HEK293 (cell line): ENCODE results near the gene TGM5.

Experiments
- CTCF ChIA-PET: fragments of 350-600 bp; formaldehyde crosslinking; extraction: SDS; loops from one replicate; lab custom pipeline; 2021; ENCODE audit warnings: antibody characterized with exemption; lab: Yijun Ruan, JAX
- POLR2A ChIA-PET: fragments of 300-600 bp; formaldehyde crosslinking; extraction: SDS; loops from one replicate; lab custom pipeline; 2020; ENCODE audit warnings: antibody characterized with exemption, inconsistent platforms; lab: Yijun Ruan, JAX
- H3K27ac ChIP-seq: fragments of 200-500 bp; sonication (Bioruptor generic); 2 replicates; pipeline ENCODE4 v1.5.1; 2014; ENCODE audit warnings: low read depth, low read length, control low read depth, inconsistent platforms; ENCODE audit errors: extremely low read depth
- H3K36me3 ChIP-seq, 2 experiments: fragments of 200-500 bp in 1 of 2; sonication (Bioruptor generic) in 1 of 2; 1 replicate in 1 of 2; 2 replicates in 1 of 2; pipeline ENCODE4 v1.5.1; 2014 to 2017; ENCODE audit warnings: inconsistent platforms in 2 of 2, low read length in 2 of 2; ENCODE audit not compliant: control insufficient read depth in 2 of 2, insufficient read depth in 1 of 2
- H3K4me1 ChIP-seq: fragments of 200-500 bp; sonication (Bioruptor generic); 2 replicates; pipeline ENCODE4 v1.5.1; 2014; ENCODE audit warnings: mild to moderate bottlenecking, low read length, inconsistent platforms; ENCODE audit not compliant: control insufficient read depth, insufficient read depth
- H3K4me3 ChIP-seq: 2 replicates; pipeline ENCODE4 v1.5.1; 2011; ENCODE audit warnings: low read depth, mild to moderate bottlenecking, control low read depth, low read length, moderate library complexity
- H3K9me3 ChIP-seq: fragments of 200-500 bp; sonication (Bioruptor generic); 2 replicates; pipeline ENCODE4 v1.5.1; 2014; ENCODE audit warnings: low read depth, low read length, inconsistent platforms; ENCODE audit not compliant: control insufficient read depth, insufficient read depth
- AEBP2 ChIP-seq: fragments of 450-650 bp; formaldehyde crosslinking; IDR thresholded peaks from 2 replicates; pipeline ENCODE4 v1.5.1; 2016; ENCODE audit warnings: missing biosample characterization, missing genetic modification characterization, borderline replicate concordance
- PBX3 ChIP-seq: sonication (generic); formaldehyde crosslinking; IDR thresholded peaks from 2 replicates; pipeline ENCODE4 v1.8.1; 2022; ENCODE audit warnings: mild to moderate bottlenecking, moderate library complexity, missing genetic modification reagents
- PRDM2 ChIP-seq: fragments of 450-650 bp; formaldehyde crosslinking; IDR thresholded peaks from 2 replicates; pipeline ENCODE4 v1.5.1; 2016; ENCODE audit warnings: missing biosample characterization, missing genetic modification characterization, borderline replicate concordance
- ZBTB10 ChIP-seq: fragments of 450-650 bp; formaldehyde crosslinking; IDR thresholded peaks from 2 replicates; pipeline ENCODE4 v1.5.1; 2016; ENCODE audit warnings: missing biosample characterization, missing genetic modification characterization
- ZBTB11 ChIP-seq: fragments of 450-650 bp; formaldehyde crosslinking; conservative IDR thresholded peaks from 2 replicates; pipeline ENCODE4 v1.5.1; 2016; ENCODE audit warnings: low read depth, missing biosample characterization, missing genetic modification characterization
- ZNF157 ChIP-seq: fragments of 450-650 bp; formaldehyde crosslinking; IDR thresholded peaks from 2 replicates; pipeline ENCODE4 v1.5.1; 2016; ENCODE audit warnings: missing biosample characterization, missing genetic modification characterization
- ZNF169 ChIP-seq: fragments of 450-650 bp; formaldehyde crosslinking; IDR thresholded peaks from 2 replicates; pipeline ENCODE4 v1.5.1; 2016; ENCODE audit warnings: missing biosample characterization, missing genetic modification characterization
- ZNF266 ChIP-seq: fragments of 450-650 bp; formaldehyde crosslinking; IDR thresholded peaks from 2 replicates; pipeline ENCODE4 v1.5.1; 2016; ENCODE audit warnings: missing biosample characterization, missing genetic modification characterization, low read depth
- ZNF280D ChIP-seq: fragments of 450-650 bp; formaldehyde crosslinking; IDR thresholded peaks from 2 replicates; pipeline ENCODE4 v1.5.1; 2016; ENCODE audit warnings: missing biosample characterization, missing genetic modification characterization
- ZNF37A ChIP-seq: fragments of 450-650 bp; IDR thresholded peaks from 2 replicates; pipeline ENCODE4 v1.5.1; 2018; ENCODE audit warnings: missing biosample characterization, missing genetic modification characterization
- ZNF521 ChIP-seq: fragments of 450-650 bp; formaldehyde crosslinking; IDR thresholded peaks from 2 replicates; pipeline ENCODE4 v1.5.1; 2017; ENCODE audit warnings: missing biosample characterization, mild to moderate bottlenecking, missing genetic modification characterization
- ZNF558 ChIP-seq: fragments of 450-650 bp; formaldehyde crosslinking; IDR thresholded peaks from 2 replicates; pipeline ENCODE4 v1.5.1; 2016; ENCODE audit warnings: missing biosample characterization, missing genetic modification characterization
- ZNF704 ChIP-seq: fragments of 450-650 bp; formaldehyde crosslinking; IDR thresholded peaks from 2 replicates; pipeline ENCODE4 v1.5.1; 2016; ENCODE audit warnings: missing biosample characterization, missing genetic modification characterization

The TGM5 gene

GRCh38 chr15:43230640-43231115, 36.0 kb downstream of the TGM5 start:
- ChIA-PET POLR2A (interaction anchor here (0.6 kb wide), 1 partner anchor 238 kb away, joined by 4 read pairs; no protein-coding TSS in a partner anchor), CTCF (interaction anchor here (0.6 to 6.0 kb wide), 6 partner anchors 10 to 494 kb away, joined by 3 to 26 read pairs (median 3); no protein-coding TSS in a partner anchor)
- Histone ChIP-seq H3K9me3 (no peaks in the 10 kb centered on the region), H3K4me3 (no peak overlapping the region), H3K4me1 (no peaks in the 10 kb centered on the region), H3K36me3 (no peaks in the 10 kb centered on the region), H3K27ac (no peak overlapping the region)
- TF ChIP-seq ZNF157 (tag by site-specific recombination) (no peak), ZBTB10 (tag by site-specific recombination) (no peak), ZBTB11 (tag by site-specific recombination) (no peak), ZNF169 (tag by site-specific recombination) (no peak), PRDM2 (tag by site-specific recombination) (no peak)

- Histone ChIP-seq H3K27ac (no peak overlapping the region), H3K4me1 (no peaks in the 10 kb centered on the region), H3K36me3 (no peaks in the 10 kb centered on the region), H3K4me3 (no peak overlapping the region), H3K9me3 (no peaks in the 10 kb centered on the region)
- POLR2A ChIA-PET: interaction anchor here (0.6 kb wide), 1 partner anchor 237 kb away, joined by 4 read pairs; no protein-coding TSS in a partner anchor
- CTCF ChIA-PET: interaction anchor here (1.2 to 6.0 kb wide), 3 partner anchors 11 to 55 kb away, joined by 3 to 26 read pairs (median 4); no protein-coding TSS in a partner anchor
- TF ChIP-seq ZNF521 (no peak), PBX3 (CRISPR knock-in tag) (no peak), ZNF37A (tag by site-specific recombination) (no peak), AEBP2 (no peak), ZNF266 (no peak), ZNF704 (tag by site-specific recombination) (no peak), ZNF280D (tag by site-specific recombination) (no peak), ZNF558 (tag by site-specific recombination) (no peak)
Measured at GRCh38 chr15:43229977-43230376, 36.8 kb downstream of the TGM5 start.
